Measurements from ENCODE around the gene SDC1.

DNA sequence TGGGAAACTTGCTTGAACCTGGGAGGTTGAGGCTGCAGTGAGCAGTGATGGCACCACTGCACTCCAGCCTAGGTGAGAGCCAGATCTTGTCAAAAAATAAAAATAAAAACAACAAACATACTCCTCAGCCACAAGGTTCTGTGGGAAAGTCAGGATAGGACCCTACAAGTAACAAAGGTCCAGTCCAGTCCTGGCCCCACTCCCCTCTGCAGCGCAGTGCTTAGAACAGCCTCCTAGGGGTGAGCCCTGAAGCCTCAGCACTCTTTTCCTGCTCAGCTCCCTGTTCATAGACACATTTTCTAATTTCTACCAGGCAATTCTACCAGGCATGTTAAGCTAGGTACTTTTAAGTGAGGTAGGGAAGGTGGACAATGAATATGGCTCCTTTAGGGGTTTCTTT lies 22.2 kb upstream of the SDC1 start:
- TF ChIP-seq, protein P1, sequence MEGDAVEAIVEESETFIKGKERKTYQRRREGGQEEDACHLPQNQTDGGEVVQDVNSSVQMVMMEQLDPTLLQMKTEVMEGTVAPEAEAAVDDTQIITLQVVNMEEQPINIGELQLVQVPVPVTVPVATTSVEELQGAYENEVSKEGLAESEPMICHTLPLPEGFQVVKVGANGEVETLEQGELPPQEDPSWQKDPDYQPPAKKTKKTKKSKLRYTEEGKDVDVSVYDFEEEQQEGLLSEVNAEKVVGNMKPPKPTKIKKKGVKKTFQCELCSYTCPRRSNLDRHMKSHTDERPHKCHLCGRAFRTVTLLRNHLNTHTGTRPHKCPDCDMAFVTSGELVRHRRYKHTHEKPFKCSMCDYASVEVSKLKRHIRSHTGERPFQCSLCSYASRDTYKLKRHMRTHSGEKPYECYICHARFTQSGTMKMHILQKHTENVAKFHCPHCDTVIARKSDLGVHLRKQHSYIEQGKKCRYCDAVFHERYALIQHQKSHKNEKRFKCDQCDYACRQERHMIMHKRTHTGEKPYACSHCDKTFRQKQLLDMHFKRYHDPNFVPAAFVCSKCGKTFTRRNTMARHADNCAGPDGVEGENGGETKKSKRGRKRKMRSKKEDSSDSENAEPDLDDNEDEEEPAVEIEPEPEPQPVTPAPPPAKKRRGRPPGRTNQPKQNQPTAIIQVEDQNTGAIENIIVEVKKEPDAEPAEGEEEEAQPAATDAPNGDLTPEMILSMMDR (IDR thresholded peaks at IDR 0.05) = no peak
- no peak for TF ChIP-seq ZFX (IDR thresholded peaks at IDR 0.05; ENCODE audit: borderline replicate concordance)

Measured in 22Rv1 (cell line).